HEK293 (cell line): ENCODE measurements around the gene CCNY.

Experiments used
- CTCF ChIA-PET: fragments of 350-600 bp; formaldehyde crosslinking; extraction: SDS; loops from one replicate; lab custom pipeline; 2021; ENCODE audit warnings: antibody characterized with exemption; lab: Yijun Ruan, JAX
- POLR2A ChIA-PET: fragments of 300-600 bp; formaldehyde crosslinking; extraction: SDS; loops from one replicate; lab custom pipeline; 2020; ENCODE audit warnings: antibody characterized with exemption, inconsistent platforms; lab: Yijun Ruan, JAX
- H3K27ac ChIP-seq: fragments of 200-500 bp; sonication (Bioruptor generic); 2 replicates; pipeline ENCODE4 v1.5.1; 2014; ENCODE audit warnings: low read depth, low read length, control low read depth, inconsistent platforms; ENCODE audit errors: extremely low read depth
- H3K36me3 ChIP-seq, 2 experiments: fragments of 200-500 bp in 1 of 2; sonication (Bioruptor generic) in 1 of 2; 1 replicate in 1 of 2; 2 replicates in 1 of 2; pipeline ENCODE4 v1.5.1; 2014 to 2017; ENCODE audit warnings: inconsistent platforms in 2 of 2, low read length in 2 of 2; ENCODE audit not compliant: control insufficient read depth in 2 of 2, insufficient read depth in 1 of 2
- H3K4me1 ChIP-seq: fragments of 200-500 bp; sonication (Bioruptor generic); 2 replicates; pipeline ENCODE4 v1.5.1; 2014; ENCODE audit warnings: mild to moderate bottlenecking, low read length, inconsistent platforms; ENCODE audit not compliant: control insufficient read depth, insufficient read depth
- H3K4me3 ChIP-seq: 2 replicates; pipeline ENCODE4 v1.5.1; 2011; ENCODE audit warnings: low read depth, mild to moderate bottlenecking, control low read depth, low read length, moderate library complexity
- H3K9me3 ChIP-seq: fragments of 200-500 bp; sonication (Bioruptor generic); 2 replicates; pipeline ENCODE4 v1.5.1; 2014; ENCODE audit warnings: low read depth, low read length, inconsistent platforms; ENCODE audit not compliant: control insufficient read depth, insufficient read depth
- ATF2 ChIP-seq: fragments of 450-650 bp; formaldehyde crosslinking; IDR thresholded peaks from 2 replicates; pipeline ENCODE4 v1.5.1; 2016; ENCODE audit warnings: missing biosample characterization, missing genetic modification characterization, low read depth
- BCL6B ChIP-seq: fragments of 450-650 bp; formaldehyde crosslinking; IDR thresholded peaks from 2 replicates; pipeline ENCODE4 v1.5.1; 2017; ENCODE audit warnings: missing biosample characterization, missing genetic modification characterization
- HOXD13 ChIP-seq: sonication (generic); formaldehyde crosslinking; IDR thresholded peaks from 2 replicates; pipeline ENCODE4 v1.8.0; 2022; ENCODE audit warnings: missing genetic modification reagents, borderline replicate concordance
- MYNN ChIP-seq: fragments of 450-650 bp; formaldehyde crosslinking; IDR thresholded peaks from 2 replicates; pipeline ENCODE4 v1.5.1; 2016; ENCODE audit warnings: missing biosample characterization, missing genetic modification characterization, borderline replicate concordance
- SCRT1 ChIP-seq: fragments of 450-650 bp; formaldehyde crosslinking; IDR thresholded peaks from 2 replicates; pipeline ENCODE4 v1.5.1; 2016; ENCODE audit warnings: missing biosample characterization, missing genetic modification characterization, borderline replicate concordance
- ZBTB8A ChIP-seq: fragments of 450-650 bp; formaldehyde crosslinking; IDR thresholded peaks from 2 replicates; pipeline ENCODE4 v1.5.1; 2016; ENCODE audit warnings: missing biosample characterization, missing genetic modification characterization
- ZNF132 ChIP-seq: fragments of 450-650 bp; formaldehyde crosslinking; IDR thresholded peaks from 2 replicates; pipeline ENCODE4 v1.5.1; 2017; ENCODE audit warnings: missing biosample characterization, missing genetic modification characterization, borderline replicate concordance
- ZNF138 ChIP-seq: fragments of 450-650 bp; formaldehyde crosslinking; IDR thresholded peaks from 2 replicates; pipeline ENCODE4 v1.5.1; 2016; ENCODE audit warnings: missing biosample characterization, missing genetic modification characterization, borderline replicate concordance
- ZNF148 ChIP-seq: fragments of 450-650 bp; formaldehyde crosslinking; IDR thresholded peaks from 2 replicates; pipeline ENCODE4 v1.5.0; 2017; ENCODE audit warnings: missing biosample characterization, missing genetic modification characterization, borderline replicate concordance
- ZNF157 ChIP-seq: fragments of 450-650 bp; formaldehyde crosslinking; IDR thresholded peaks from 2 replicates; pipeline ENCODE4 v1.5.1; 2016; ENCODE audit warnings: missing biosample characterization, missing genetic modification characterization
- ZNF23 ChIP-seq: fragments of 450-650 bp; formaldehyde crosslinking; IDR thresholded peaks from 2 replicates; pipeline ENCODE4 v1.5.1; 2016; ENCODE audit warnings: missing biosample characterization, missing genetic modification characterization, borderline replicate concordance
- ZNF473 ChIP-seq: fragments of 450-650 bp; formaldehyde crosslinking; IDR thresholded peaks from 2 replicates; pipeline ENCODE4 v1.5.1; 2017; ENCODE audit warnings: missing biosample characterization, missing genetic modification characterization
- ZNF610 ChIP-seq: fragments of 450-650 bp; formaldehyde crosslinking; IDR thresholded peaks from 2 replicates; pipeline ENCODE4 v1.5.1; 2016; ENCODE audit warnings: missing biosample characterization, missing genetic modification characterization, borderline replicate concordance
- ZNF629 ChIP-seq: fragments of 450-650 bp; formaldehyde crosslinking; IDR thresholded peaks from 2 replicates; pipeline ENCODE4 v1.5.1; 2017; ENCODE audit warnings: missing biosample characterization, missing genetic modification characterization
- ZNF670 ChIP-seq: fragments of 450-650 bp; formaldehyde crosslinking; IDR thresholded peaks from 2 replicates; pipeline ENCODE4 v1.5.1; 2016; ENCODE audit warnings: missing biosample characterization, missing genetic modification characterization, low read depth
- ZNF677 ChIP-seq: fragments of 450-650 bp; IDR thresholded peaks from 2 replicates; pipeline ENCODE4 v1.5.0; 2018; ENCODE audit warnings: missing biosample characterization, mild to moderate bottlenecking, missing genetic modification characterization, moderate library complexity
- ZSCAN30 ChIP-seq: fragments of 450-650 bp; IDR thresholded peaks from 2 replicates; pipeline ENCODE4 v1.5.1; 2018; ENCODE audit warnings: missing biosample characterization, mild to moderate bottlenecking, missing genetic modification characterization, moderate library complexity

Gene CCNY

GRCh38 chr10:35595106-35595505 is 258.8 kb downstream of the CCNY start:
- no peaks in the 10 kb centered on the region for H3K36me3 ChIP-seq
- TF ChIP-seq ZNF629 (no peak), ZNF157 (no peak), SCRT1 (tag by site-specific recombination) (no peak), ATF2 (tag by site-specific recombination) (no peak), ZNF148 (tag by site-specific recombination) (no peak), HOXD13 (no peak), ZNF132 (tag by site-specific recombination) (no peak), MYNN (tag by site-specific recombination) (no peak), ZNF610 (tag by site-specific recombination) (no peak), ZNF138 (tag by site-specific recombination) (no peak), ZNF677 (tag by site-specific recombination) (no peak), ZNF670 (no peak), ZBTB8A (tag by site-specific recombination) (no peak), ZNF23 (tag by site-specific recombination) (no peak), BCL6B (tag by site-specific recombination) (no peak)
- H3K9me3 ChIP-seq, result no peaks in the 10 kb centered on the region
- POLR2A ChIA-PET, result no interaction called here
- no peaks in the 10 kb centered on the region for H3K4me1 ChIP-seq
- CTCF ChIA-PET, result no interaction called here
- no peak overlapping the region for H3K27ac ChIP-seq
- no peak overlapping the region for H3K4me3 ChIP-seq

- H3K4me1 ChIP-seq, result no peaks in the 10 kb centered on the region
- H3K9me3 ChIP-seq, result no peaks in the 10 kb centered on the region
- CTCF ChIA-PET, result interaction anchor here (0.9 kb wide), 1 partner anchor 145 kb away, joined by 3 read pairs; no protein-coding TSS in a partner anchor
- no peak overlapping the region for H3K4me3 ChIP-seq
- TF ChIP-seq ZNF473 (no peak), ATF2 (tag by site-specific recombination) (no peak), ZSCAN30 (tag by site-specific recombination) (no peak)
- TF ChIP-seq, all 188 proteins: peak for 0
- Histone ChIP-seq H3K27ac (no peak overlapping the region), H3K36me3 (no peaks in the 10 kb centered on the region)
- POLR2A ChIA-PET, result no interaction called here
Measured at GRCh38 chr10:35598379-35598778, 262.1 kb downstream of the CCNY start.
